GM12801 (cell line): ENCODE results near the gene ADAMTSL4.

Experiments
- TF ChIP-seq, protein P1 (sequence below): IDR thresholded peaks from one replicate; pipeline ENCODE4 v1.5.1; 2011; ENCODE audit warnings: control low read depth; ENCODE audit not compliant: insufficient read length; ENCODE audit errors: extremely low read depth

Gene ADAMTSL4

DNA sequence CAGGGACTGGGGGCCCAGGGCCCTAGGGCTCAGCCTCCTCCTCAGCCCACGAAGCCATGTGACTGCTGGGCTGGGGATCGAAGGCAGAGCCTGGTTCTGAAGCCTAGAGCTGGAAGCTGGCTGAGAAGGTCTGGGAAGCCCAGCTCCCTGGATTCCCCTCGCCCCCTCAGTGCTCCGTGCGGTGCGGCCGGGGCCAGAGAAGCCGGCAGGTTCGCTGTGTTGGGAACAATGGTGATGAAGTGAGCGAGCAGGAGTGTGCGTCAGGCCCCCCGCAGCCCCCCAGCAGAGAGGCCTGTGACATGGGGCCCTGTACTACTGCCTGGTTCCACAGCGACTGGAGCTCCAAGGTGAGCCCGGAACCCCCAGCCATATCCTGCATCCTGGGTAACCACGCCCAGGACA, 9.1 kb downstream of the ADAMTSL4 start:
- TF ChIP-seq, protein P1, sequence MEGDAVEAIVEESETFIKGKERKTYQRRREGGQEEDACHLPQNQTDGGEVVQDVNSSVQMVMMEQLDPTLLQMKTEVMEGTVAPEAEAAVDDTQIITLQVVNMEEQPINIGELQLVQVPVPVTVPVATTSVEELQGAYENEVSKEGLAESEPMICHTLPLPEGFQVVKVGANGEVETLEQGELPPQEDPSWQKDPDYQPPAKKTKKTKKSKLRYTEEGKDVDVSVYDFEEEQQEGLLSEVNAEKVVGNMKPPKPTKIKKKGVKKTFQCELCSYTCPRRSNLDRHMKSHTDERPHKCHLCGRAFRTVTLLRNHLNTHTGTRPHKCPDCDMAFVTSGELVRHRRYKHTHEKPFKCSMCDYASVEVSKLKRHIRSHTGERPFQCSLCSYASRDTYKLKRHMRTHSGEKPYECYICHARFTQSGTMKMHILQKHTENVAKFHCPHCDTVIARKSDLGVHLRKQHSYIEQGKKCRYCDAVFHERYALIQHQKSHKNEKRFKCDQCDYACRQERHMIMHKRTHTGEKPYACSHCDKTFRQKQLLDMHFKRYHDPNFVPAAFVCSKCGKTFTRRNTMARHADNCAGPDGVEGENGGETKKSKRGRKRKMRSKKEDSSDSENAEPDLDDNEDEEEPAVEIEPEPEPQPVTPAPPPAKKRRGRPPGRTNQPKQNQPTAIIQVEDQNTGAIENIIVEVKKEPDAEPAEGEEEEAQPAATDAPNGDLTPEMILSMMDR, result no peak

DNA sequence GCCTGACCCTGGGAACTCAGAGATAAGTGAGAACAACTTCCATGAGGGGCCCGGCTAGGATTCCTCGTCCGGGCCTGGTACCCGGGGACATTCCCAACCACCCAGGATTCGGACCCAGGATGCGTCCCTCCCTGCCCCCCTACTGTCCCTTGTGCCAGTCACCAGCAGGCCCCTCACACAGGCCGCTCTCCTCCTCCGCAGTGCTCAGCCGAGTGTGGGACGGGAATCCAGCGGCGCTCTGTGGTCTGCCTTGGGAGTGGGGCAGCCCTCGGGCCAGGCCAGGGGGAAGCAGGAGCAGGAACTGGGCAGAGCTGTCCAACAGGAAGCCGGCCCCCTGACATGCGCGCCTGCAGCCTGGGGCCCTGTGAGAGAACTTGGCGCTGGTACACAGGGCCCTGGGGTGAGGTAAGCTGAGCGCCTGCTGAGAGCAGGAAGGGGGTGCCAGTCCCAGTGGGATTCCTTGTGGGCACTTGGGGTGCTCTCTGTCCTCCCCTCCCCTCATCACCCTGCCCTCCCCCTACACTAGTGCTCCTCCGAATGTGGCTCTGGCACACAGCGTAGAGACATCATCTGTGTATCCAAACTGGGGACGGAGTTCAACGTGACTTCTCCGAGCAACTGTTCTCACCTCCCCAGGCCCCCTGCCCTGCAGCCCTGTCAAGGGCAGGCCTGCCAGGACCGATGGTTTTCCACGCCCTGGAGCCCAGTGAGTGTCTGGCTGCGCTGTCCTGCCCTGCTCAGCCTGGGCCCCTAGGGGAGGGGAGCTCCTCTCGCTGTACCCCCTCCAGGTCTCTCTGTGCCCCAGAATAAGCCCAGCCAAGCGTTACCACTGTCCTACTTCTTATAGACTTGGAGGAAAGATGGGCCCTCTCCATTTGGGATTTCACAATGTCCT, 9.8 kb downstream of the ADAMTSL4 start:
- TF ChIP-seq, protein P1, result no peak

DNA sequence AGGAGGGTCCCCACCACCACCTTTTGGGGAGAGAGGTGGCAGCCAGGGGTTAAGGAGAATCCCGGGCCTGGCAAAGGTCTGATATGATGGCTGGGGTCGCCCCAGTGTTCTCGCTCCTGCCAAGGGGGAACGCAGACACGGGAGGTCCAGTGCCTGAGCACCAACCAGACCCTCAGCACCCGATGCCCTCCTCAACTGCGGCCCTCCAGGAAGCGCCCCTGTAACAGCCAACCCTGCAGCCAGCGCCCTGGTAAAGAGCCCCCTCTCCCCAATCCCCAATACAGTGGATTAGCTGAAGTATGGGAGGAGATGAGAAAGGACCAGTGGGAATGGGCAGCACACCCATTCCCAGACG, 10.4 kb downstream of the ADAMTSL4 start:
- TF ChIP-seq, protein P1, result no peak

DNA sequence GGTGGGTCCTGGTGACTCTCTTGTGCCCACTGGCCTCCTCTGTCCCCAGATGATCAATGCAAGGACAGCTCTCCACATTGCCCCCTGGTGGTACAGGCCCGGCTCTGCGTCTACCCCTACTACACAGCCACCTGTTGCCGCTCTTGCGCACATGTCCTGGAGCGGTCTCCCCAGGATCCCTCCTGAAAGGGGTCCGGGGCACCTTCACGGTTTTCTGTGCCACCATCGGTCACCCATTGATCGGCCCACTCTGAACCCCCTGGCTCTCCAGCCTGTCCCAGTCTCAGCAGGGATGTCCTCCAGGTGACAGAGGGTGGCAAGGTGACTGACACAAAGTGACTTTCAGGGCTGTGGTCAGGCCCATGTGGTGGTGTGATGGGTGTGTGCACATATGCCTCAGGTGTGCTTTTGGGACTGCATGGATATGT, 10.8 kb downstream of the ADAMTSL4 start:
- TF ChIP-seq, protein P1, result no peak

DNA sequence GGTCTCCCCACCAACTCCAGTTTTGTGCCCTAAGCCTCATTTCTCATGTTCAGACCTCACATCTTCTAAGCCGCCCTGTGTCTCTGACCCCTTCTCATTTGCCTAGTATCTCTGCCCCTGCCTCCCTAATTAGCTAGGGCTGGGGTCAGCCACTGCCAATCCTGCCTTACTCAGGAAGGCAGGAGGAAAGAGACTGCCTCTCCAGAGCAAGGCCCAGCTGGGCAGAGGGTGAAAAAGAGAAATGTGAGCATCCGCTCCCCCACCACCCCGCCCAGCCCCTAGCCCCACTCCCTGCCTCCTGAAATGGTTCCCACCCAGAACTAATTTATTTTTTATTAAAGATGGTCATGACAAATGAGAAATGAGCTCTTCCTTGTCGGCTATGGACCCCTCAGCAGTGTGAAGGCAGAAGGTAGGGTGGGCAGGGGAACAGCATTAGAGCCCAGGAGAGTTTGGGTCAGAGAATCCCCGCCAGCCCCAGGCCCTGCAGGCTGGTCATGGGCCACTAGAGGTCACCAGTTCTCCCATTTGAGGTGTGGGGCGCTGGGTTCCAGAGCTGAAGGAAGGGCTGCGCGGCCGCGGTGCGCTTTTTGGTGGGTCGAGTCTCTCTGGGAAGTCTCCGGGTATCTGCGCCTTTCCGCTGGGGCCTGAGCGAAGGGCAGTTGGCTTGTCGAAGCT, 11.5 kb downstream of the ADAMTSL4 start:
- TF ChIP-seq, protein P1, result no peak

DNA sequence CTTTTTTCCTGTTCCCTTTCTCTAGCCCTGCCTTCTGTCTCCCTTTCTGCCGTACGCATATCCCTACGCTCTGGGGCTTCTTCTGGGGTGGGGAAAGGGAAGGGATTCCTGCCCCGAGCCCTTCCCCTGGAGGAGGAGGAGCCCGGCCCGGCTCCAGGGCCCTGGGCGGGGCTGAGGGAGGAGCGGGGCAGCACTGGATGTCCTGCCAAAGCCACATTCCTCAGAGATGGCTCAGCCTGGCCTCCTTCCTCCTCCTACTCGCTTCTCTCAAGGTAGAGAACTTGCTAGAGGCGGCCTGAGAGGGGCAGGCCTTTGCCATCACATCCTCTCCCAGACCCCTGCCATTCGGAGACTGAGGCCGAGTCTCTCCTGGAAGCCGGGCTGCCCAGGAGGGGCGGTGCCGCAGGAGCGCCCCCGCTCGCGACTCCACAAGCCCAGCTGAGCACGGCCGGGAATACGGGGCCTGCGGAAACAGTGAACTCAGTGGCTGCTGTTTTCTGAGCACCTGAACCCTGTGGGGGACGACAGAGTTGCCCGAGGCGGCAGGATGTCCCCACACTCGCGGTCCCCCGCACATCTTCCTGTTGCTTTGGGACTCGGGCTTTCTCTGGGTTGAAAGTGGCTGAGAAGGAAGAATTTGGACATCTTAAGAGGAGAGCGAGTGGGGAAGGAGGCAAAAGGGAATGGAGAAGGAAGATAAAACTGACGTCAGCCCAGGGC, 12.2 kb downstream of the ADAMTSL4 start:
- TF ChIP-seq, protein P1, result no peak

DNA sequence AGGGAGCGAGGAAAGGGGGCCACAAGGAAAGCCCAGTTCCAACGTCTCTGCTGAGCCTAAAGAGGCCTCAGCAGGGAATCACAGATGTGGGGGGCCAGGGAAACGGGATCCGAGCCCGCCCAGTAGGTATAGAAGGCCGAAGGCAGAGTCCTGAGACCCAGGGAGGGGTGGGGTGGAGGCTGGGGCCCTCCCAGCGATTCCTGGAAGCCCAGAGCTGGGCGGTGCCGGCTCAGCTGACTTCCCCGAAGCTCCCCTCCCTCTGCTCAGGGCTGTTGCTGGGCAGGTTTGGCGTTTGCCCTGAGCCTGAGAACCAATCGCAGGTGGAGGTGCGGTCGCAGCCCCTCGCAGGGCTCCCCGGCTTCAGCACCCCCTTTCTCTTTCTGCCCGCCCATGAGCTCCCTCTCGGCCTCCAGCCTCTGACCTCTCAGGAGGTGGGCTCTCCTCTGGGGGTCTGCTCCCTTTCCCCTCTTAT, 12.8 kb downstream of the ADAMTSL4 start:
- TF ChIP-seq, protein P1, result no peak
